HEK293 (cell line): ENCODE measurements around the gene POLD1.

ENCODE experiments used
- CTCF ChIA-PET: fragments of 350-600 bp; formaldehyde crosslinking; extraction: SDS; loops from one replicate; lab custom pipeline; 2021; ENCODE audit warnings: antibody characterized with exemption; lab: Yijun Ruan, JAX
- POLR2A ChIA-PET: fragments of 300-600 bp; formaldehyde crosslinking; extraction: SDS; loops from one replicate; lab custom pipeline; 2020; ENCODE audit warnings: antibody characterized with exemption, inconsistent platforms; lab: Yijun Ruan, JAX
- H3K27ac ChIP-seq: fragments of 200-500 bp; sonication (Bioruptor generic); 2 replicates; pipeline ENCODE4 v1.5.1; 2014; ENCODE audit warnings: low read depth, low read length, control low read depth, inconsistent platforms; ENCODE audit errors: extremely low read depth
- H3K36me3 ChIP-seq, 2 experiments: fragments of 200-500 bp in 1 of 2; sonication (Bioruptor generic) in 1 of 2; 1 replicate in 1 of 2; 2 replicates in 1 of 2; pipeline ENCODE4 v1.5.1; 2014 to 2017; ENCODE audit warnings: inconsistent platforms in 2 of 2, low read length in 2 of 2; ENCODE audit not compliant: control insufficient read depth in 2 of 2, insufficient read depth in 1 of 2
- H3K4me1 ChIP-seq: fragments of 200-500 bp; sonication (Bioruptor generic); 2 replicates; pipeline ENCODE4 v1.5.1; 2014; ENCODE audit warnings: mild to moderate bottlenecking, low read length, inconsistent platforms; ENCODE audit not compliant: control insufficient read depth, insufficient read depth
- H3K4me3 ChIP-seq: 2 replicates; pipeline ENCODE4 v1.5.1; 2011; ENCODE audit warnings: low read depth, mild to moderate bottlenecking, control low read depth, low read length, moderate library complexity
- H3K9me3 ChIP-seq: fragments of 200-500 bp; sonication (Bioruptor generic); 2 replicates; pipeline ENCODE4 v1.5.1; 2014; ENCODE audit warnings: low read depth, low read length, inconsistent platforms; ENCODE audit not compliant: control insufficient read depth, insufficient read depth
- MYNN ChIP-seq: fragments of 450-650 bp; formaldehyde crosslinking; IDR thresholded peaks from 2 replicates; pipeline ENCODE4 v1.5.1; 2016; ENCODE audit warnings: missing biosample characterization, missing genetic modification characterization, borderline replicate concordance
- SCRT1 ChIP-seq: fragments of 450-650 bp; formaldehyde crosslinking; IDR thresholded peaks from 2 replicates; pipeline ENCODE4 v1.5.1; 2016; ENCODE audit warnings: missing biosample characterization, missing genetic modification characterization, borderline replicate concordance
- ZNF248 ChIP-seq: fragments of 450-650 bp; formaldehyde crosslinking; IDR thresholded peaks from 2 replicates; pipeline ENCODE4 v1.5.1; 2017; ENCODE audit warnings: missing biosample characterization, missing genetic modification characterization
- ZNF341 ChIP-seq: fragments of 450-650 bp; formaldehyde crosslinking; IDR thresholded peaks from 2 replicates; pipeline ENCODE4; 2016; ENCODE audit warnings: low read depth, missing biosample characterization, missing genetic modification characterization
- ZNF391 ChIP-seq: fragments of 450-650 bp; formaldehyde crosslinking; IDR thresholded peaks from 2 replicates; pipeline ENCODE4 v1.5.1; 2016; ENCODE audit warnings: low read depth, missing biosample characterization, missing genetic modification characterization, borderline replicate concordance
- ZNF404 ChIP-seq: fragments of 450-650 bp; formaldehyde crosslinking; IDR thresholded peaks from 2 replicates; pipeline ENCODE4 v1.5.1; 2017; ENCODE audit warnings: missing biosample characterization, missing genetic modification characterization
- ZNF473 ChIP-seq: fragments of 450-650 bp; formaldehyde crosslinking; IDR thresholded peaks from 2 replicates; pipeline ENCODE4 v1.5.1; 2017; ENCODE audit warnings: missing biosample characterization, missing genetic modification characterization
- ZNF530 ChIP-seq: fragments of 450-650 bp; formaldehyde crosslinking; IDR thresholded peaks from 2 replicates; pipeline ENCODE4 v1.5.1; 2016; ENCODE audit warnings: low read depth, missing biosample characterization, missing genetic modification characterization
- TF ChIP-seq, protein P1 (sequence below): fragments of 450-650 bp; formaldehyde crosslinking; IDR thresholded peaks from 2 replicates; pipeline ENCODE4 v1.5.1; 2016; ENCODE audit warnings: missing biosample characterization, missing genetic modification characterization
- TF ChIP-seq, protein P2 (sequence below): fragments of 450-650 bp; formaldehyde crosslinking; IDR thresholded peaks from 2 replicates; pipeline ENCODE4 v1.5.1; 2016; ENCODE audit warnings: missing biosample characterization, missing genetic modification characterization
- TF ChIP-seq, protein P3 (sequence below): fragments of 450-650 bp; formaldehyde crosslinking; IDR thresholded peaks from 2 replicates; pipeline ENCODE4 v1.5.1; 2016; ENCODE audit warnings: missing biosample characterization, missing genetic modification characterization
- TF ChIP-seq, protein P4 (sequence below): fragments of 450-650 bp; formaldehyde crosslinking; IDR thresholded peaks from 2 replicates; pipeline ENCODE4 v1.5.1; 2017; ENCODE audit warnings: missing biosample characterization, missing genetic modification characterization
- TF ChIP-seq, protein P5 (sequence below): fragments of 450-650 bp; formaldehyde crosslinking; IDR thresholded peaks from 2 replicates; pipeline ENCODE4 v1.5.1; 2016; ENCODE audit warnings: missing biosample characterization, missing genetic modification characterization, borderline replicate concordance

Gene POLD1

DNA sequence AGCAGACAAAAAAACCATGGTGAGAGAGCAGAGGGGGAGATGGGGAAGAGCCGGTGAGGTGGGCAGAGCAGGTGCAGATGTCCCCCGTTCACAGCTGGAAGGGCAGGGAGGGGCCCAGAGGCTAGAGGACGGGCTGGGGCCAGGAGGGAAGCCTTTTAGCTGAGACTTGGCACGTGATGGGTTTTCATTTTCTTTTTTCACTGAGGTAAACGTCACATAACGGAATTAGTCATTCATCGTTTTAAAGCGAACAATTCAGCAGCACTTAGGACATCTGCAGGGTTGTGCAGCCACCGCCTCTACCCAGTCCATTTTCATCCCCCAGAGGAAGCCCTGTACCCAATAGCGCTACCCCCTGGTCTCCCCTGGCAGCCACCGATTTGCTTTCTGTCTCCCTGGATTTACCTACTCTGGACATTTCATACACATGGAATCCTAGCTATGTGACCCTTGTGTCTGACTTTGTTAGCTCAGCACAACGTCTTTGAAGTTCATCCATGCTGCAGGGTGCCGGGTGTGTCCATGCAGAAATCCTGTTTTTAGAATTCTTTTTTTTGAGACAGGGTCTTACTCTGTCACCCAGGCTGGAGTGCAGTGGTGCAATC, 76.1 kb downstream of the POLD1 start:
- H3K9me3 ChIP-seq, result no peaks in the 10 kb centered on the region
- H3K4me3 ChIP-seq, result no peak overlapping the region
- no peaks in the 10 kb centered on the region for H3K4me1 ChIP-seq
- CTCF ChIA-PET, result interaction anchor here (0.6 to 4.7 kb wide), 38 partner anchors 8 to 852 kb away, joined by 3 to 99 read pairs (median 4); partner anchors contain the start of genes JOSD2 and NR1H2
- no peaks in the 10 kb centered on the region for H3K36me3 ChIP-seq
- TF ChIP-seq ZNF248 (tag by site-specific recombination) (no peak), ZNF341 (tag by site-specific recombination) (peak; percentile 53; the same call in 1 of the 2 replicates)
- no peak overlapping the region for H3K27ac ChIP-seq
- POLR2A ChIA-PET, result interaction anchor here (0.7 to 1.5 kb wide), 8 partner anchors 14 to 532 kb away, joined by 3 to 5 read pairs (median 4); partner anchors contain the start of genes JOSD2 and NR1H2

DNA sequence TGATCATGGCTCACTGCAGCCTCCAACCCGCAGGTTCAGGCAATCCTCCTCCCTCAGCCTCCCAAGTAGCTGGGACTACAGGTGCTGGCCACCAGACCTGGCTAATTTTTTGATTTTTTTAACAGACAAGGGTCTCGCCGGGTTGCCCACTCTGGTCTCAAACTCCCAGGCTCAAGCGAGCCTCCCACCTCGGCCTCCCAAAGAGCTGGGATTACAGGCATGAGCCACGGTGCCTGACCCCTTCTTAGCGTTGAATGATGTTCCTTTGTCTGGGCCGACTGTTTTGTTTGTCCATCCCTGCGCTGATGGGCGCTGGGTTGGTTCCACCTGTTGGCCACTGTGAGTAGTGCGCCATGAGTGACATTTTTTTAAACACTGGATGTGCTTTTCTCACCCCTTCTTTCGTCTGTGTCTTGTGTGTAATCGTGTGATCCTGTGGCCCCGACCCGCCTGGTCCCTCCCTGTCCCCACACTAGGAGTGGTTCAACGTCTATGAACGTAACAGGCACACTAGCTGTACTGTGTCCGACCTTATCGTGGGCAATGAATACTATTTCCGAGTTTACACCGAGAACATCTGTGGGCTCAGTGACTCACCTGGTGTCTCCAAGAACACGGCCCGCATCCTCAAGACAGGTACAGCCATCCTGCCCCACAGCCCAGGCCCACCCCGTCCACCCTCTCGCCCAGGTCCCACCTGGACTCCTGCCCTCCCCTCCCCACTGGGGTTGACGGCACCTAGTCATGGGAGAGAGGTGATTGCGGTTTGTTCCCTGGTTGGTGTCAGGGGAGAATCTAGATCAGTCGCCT, 77.1 kb downstream of the POLD1 start:
- ChIA-PET CTCF (interaction anchor here (0.6 to 4.7 kb wide), 42 partner anchors 9 to 851 kb away, joined by 3 to 99 read pairs (median 4); partner anchors contain the start of genes JOSD2 and NR1H2), POLR2A (interaction anchor here (1.0 to 1.5 kb wide), 7 partner anchors 13 to 533 kb away, joined by 3 to 8 read pairs (median 4); partner anchors contain the start of genes JOSD2, KCNC3 and NR1H2)
- H3K27ac ChIP-seq, result no peak overlapping the region
- no peaks in the 10 kb centered on the region for H3K9me3 ChIP-seq
- no peak overlapping the region for H3K4me3 ChIP-seq
- no peaks in the 10 kb centered on the region for H3K36me3 ChIP-seq
- H3K4me1 ChIP-seq, result no peaks in the 10 kb centered on the region
- TF ChIP-seq, protein P1, sequence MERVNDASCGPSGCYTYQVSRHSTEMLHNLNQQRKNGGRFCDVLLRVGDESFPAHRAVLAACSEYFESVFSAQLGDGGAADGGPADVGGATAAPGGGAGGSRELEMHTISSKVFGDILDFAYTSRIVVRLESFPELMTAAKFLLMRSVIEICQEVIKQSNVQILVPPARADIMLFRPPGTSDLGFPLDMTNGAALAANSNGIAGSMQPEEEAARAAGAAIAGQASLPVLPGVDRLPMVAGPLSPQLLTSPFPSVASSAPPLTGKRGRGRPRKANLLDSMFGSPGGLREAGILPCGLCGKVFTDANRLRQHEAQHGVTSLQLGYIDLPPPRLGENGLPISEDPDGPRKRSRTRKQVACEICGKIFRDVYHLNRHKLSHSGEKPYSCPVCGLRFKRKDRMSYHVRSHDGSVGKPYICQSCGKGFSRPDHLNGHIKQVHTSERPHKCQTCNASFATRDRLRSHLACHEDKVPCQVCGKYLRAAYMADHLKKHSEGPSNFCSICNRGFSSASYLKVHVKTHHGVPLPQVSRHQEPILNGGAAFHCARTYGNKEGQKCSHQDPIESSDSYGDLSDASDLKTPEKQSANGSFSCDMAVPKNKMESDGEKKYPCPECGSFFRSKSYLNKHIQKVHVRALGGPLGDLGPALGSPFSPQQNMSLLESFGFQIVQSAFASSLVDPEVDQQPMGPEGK (tag by site-specific recombination), result no peak
- TF ChIP-seq, protein P2, sequence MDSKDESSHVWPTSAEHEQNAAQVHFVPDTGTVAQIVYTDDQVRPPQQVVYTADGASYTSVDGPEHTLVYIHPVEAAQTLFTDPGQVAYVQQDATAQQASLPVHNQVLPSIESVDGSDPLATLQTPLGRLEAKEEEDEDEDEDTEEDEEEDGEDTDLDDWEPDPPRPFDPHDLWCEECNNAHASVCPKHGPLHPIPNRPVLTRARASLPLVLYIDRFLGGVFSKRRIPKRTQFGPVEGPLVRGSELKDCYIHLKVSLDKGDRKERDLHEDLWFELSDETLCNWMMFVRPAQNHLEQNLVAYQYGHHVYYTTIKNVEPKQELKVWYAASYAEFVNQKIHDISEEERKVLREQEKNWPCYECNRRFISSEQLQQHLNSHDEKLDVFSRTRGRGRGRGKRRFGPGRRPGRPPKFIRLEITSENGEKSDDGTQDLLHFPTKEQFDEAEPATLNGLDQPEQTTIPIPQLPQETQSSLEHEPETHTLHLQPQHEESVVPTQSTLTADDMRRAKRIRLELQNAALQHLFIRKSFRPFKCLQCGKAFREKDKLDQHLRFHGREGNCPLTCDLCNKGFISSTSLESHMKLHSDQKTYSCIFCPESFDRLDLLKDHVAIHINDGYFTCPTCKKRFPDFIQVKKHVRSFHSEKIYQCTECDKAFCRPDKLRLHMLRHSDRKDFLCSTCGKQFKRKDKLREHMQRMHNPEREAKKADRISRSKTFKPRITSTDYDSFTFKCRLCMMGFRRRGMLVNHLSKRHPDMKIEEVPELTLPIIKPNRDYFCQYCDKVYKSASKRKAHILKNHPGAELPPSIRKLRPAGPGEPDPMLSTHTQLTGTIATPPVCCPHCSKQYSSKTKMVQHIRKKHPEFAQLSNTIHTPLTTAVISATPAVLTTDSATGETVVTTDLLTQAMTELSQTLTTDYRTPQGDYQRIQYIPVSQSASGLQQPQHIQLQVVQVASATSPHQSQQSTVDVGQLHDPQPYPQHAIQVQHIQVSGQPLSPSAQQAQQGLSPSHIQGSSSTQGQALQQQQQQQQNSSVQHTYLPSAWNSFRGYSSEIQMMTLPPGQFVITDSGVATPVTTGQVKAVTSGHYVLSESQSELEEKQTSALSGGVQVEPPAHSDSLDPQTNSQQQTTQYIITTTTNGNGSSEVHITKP (tag by site-specific recombination), result 0 out of 2 replicates have a peak, but pooled peaks have one; percentile 11
- TF ChIP-seq ZNF404 (tag by site-specific recombination), result no peak
- peak; percentile 83 for TF ChIP-seq SCRT1 (tag by site-specific recombination)
- no peak for TF ChIP-seq ZNF473 (tag by site-specific recombination)
- TF ChIP-seq, protein P3, sequence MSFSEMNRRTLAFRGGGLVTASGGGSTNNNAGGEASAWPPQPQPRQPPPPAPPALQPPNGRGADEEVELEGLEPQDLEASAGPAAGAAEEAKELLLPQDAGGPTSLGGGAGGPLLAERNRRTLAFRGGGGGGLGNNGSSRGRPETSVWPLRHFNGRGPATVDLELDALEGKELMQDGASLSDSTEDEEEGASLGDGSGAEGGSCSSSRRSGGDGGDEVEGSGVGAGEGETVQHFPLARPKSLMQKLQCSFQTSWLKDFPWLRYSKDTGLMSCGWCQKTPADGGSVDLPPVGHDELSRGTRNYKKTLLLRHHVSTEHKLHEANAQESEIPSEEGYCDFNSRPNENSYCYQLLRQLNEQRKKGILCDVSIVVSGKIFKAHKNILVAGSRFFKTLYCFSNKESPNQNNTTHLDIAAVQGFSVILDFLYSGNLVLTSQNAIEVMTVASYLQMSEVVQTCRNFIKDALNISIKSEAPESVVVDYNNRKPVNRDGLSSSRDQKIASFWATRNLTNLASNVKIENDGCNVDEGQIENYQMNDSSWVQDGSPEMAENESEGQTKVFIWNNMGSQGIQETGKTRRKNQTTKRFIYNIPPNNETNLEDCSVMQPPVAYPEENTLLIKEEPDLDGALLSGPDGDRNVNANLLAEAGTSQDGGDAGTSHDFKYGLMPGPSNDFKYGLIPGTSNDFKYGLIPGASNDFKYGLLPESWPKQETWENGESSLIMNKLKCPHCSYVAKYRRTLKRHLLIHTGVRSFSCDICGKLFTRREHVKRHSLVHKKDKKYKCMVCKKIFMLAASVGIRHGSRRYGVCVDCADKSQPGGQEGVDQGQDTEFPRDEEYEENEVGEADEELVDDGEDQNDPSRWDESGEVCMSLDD, result no peak
- TF ChIP-seq MYNN (tag by site-specific recombination), result no peak
- TF ChIP-seq ZNF391, result no peak
- TF ChIP-seq, protein P4, sequence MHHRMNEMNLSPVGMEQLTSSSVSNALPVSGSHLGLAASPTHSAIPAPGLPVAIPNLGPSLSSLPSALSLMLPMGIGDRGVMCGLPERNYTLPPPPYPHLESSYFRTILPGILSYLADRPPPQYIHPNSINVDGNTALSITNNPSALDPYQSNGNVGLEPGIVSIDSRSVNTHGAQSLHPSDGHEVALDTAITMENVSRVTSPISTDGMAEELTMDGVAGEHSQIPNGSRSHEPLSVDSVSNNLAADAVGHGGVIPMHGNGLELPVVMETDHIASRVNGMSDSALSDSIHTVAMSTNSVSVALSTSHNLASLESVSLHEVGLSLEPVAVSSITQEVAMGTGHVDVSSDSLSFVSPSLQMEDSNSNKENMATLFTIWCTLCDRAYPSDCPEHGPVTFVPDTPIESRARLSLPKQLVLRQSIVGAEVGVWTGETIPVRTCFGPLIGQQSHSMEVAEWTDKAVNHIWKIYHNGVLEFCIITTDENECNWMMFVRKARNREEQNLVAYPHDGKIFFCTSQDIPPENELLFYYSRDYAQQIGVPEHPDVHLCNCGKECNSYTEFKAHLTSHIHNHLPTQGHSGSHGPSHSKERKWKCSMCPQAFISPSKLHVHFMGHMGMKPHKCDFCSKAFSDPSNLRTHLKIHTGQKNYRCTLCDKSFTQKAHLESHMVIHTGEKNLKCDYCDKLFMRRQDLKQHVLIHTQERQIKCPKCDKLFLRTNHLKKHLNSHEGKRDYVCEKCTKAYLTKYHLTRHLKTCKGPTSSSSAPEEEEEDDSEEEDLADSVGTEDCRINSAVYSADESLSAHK, result no peak
- no peak for TF ChIP-seq ZNF530 (tag by site-specific recombination)
- TF ChIP-seq, protein P5, sequence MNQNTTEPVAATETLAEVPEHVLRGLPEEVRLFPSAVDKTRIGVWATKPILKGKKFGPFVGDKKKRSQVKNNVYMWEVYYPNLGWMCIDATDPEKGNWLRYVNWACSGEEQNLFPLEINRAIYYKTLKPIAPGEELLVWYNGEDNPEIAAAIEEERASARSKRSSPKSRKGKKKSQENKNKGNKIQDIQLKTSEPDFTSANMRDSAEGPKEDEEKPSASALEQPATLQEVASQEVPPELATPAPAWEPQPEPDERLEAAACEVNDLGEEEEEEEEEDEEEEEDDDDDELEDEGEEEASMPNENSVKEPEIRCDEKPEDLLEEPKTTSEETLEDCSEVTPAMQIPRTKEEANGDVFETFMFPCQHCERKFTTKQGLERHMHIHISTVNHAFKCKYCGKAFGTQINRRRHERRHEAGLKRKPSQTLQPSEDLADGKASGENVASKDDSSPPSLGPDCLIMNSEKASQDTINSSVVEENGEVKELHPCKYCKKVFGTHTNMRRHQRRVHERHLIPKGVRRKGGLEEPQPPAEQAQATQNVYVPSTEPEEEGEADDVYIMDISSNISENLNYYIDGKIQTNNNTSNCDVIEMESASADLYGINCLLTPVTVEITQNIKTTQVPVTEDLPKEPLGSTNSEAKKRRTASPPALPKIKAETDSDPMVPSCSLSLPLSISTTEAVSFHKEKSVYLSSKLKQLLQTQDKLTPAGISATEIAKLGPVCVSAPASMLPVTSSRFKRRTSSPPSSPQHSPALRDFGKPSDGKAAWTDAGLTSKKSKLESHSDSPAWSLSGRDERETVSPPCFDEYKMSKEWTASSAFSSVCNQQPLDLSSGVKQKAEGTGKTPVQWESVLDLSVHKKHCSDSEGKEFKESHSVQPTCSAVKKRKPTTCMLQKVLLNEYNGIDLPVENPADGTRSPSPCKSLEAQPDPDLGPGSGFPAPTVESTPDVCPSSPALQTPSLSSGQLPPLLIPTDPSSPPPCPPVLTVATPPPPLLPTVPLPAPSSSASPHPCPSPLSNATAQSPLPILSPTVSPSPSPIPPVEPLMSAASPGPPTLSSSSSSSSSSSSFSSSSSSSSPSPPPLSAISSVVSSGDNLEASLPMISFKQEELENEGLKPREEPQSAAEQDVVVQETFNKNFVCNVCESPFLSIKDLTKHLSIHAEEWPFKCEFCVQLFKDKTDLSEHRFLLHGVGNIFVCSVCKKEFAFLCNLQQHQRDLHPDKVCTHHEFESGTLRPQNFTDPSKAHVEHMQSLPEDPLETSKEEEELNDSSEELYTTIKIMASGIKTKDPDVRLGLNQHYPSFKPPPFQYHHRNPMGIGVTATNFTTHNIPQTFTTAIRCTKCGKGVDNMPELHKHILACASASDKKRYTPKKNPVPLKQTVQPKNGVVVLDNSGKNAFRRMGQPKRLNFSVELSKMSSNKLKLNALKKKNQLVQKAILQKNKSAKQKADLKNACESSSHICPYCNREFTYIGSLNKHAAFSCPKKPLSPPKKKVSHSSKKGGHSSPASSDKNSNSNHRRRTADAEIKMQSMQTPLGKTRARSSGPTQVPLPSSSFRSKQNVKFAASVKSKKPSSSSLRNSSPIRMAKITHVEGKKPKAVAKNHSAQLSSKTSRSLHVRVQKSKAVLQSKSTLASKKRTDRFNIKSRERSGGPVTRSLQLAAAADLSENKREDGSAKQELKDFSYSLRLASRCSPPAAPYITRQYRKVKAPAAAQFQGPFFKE (tag by site-specific recombination), result no peak
